Keratinocyte (primary cell): ENCODE data around the gene PPIL4.

Source experiments
- EZH2 ChIP-seq: IDR thresholded peaks from one replicate; pipeline ENCODE4 v1.6.1; 2012; ENCODE audit warnings: inconsistent platforms, mild to moderate bottlenecking, low read length, moderate library complexity
- TF ChIP-seq, protein P1 (sequence below), 3 experiments: IDR thresholded peaks in 1 of 3; conservative IDR thresholded peaks in 1 of 3; optimal IDR thresholded peaks in 1 of 3; 2 replicates in 2 of 3; 3 replicates in 1 of 3; pipeline versions ENCODE3 to v1.5.1; 2011; ENCODE audit warnings: low read length in 3 of 3, mild to moderate bottlenecking in 3 of 3, moderate library complexity in 2 of 3, control low read depth in 1 of 3, inconsistent platforms in 1 of 3; ENCODE audit not compliant: insufficient read depth in 2 of 3; ENCODE audit errors: extremely low read depth in 1 of 3

DNA sequence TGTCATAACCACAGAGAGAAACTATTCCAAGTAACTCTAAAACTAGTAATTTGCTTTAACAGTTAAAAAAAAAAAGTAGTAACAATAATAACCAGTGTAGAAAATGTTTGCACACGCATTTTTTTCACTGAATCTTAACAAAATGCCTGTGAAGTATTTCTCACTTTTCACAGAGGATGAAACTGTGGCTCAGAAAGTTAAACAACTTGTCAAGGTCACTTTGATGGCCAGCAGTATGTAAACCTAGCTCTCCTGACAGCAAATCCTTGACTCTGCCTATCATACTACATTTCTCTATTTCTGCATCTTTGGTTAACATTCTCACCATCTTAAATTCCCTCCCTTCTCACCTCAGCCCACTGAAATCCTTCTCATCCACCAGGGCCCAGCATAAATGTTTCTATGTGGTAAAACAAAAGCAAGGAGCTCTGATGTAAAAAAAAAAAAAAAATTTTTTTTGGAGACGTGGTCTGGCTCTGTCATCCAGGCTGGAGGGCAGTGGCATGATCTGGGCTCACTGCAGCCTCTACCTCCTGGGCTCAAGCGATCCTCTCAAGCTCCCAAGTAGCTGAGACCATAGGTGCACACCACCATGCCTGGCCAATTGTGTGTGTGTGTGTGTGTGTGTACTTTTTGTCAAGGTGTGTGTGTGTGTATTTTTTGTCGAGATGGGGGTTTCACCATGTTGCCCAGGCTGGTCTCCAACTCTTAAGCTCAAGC lies 34.9 kb downstream of the PPIL4 start:
- TF ChIP-seq, protein P1, sequence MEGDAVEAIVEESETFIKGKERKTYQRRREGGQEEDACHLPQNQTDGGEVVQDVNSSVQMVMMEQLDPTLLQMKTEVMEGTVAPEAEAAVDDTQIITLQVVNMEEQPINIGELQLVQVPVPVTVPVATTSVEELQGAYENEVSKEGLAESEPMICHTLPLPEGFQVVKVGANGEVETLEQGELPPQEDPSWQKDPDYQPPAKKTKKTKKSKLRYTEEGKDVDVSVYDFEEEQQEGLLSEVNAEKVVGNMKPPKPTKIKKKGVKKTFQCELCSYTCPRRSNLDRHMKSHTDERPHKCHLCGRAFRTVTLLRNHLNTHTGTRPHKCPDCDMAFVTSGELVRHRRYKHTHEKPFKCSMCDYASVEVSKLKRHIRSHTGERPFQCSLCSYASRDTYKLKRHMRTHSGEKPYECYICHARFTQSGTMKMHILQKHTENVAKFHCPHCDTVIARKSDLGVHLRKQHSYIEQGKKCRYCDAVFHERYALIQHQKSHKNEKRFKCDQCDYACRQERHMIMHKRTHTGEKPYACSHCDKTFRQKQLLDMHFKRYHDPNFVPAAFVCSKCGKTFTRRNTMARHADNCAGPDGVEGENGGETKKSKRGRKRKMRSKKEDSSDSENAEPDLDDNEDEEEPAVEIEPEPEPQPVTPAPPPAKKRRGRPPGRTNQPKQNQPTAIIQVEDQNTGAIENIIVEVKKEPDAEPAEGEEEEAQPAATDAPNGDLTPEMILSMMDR (optimal IDR thresholded peaks at IDR 0.05 in 1 of 3, IDR thresholded peaks at IDR 0.05 in 1 of 3, conservative IDR thresholded peaks at IDR 0.05 in 1 of 3; ENCODE audit: extremely low read depth in 1 of 3, insufficient read depth in 2 of 3, low read length in 3 of 3): no peak
- no peak for TF ChIP-seq EZH2
